IMR-90 (cell line): ENCODE results near the gene CLEC4G. TPM values are rescaled to one million over a fixed set of nuclear protein-coding genes. Genes with fewer than 3 reads are reported as not detected.

Experiments
- ATAC-seq: fragments of 200-7000 bp; cut with Tn5 transposase; 2 replicates; pipeline ENCODE4 v1.9.1; 2020; ENCODE audit warnings: low read depth, mild to moderate bottlenecking, moderate library complexity
- BruUV-seq: library from RNA; stranded (reverse); fragments of 400-500 nt; replicated peaks from 2 replicates; lab custom pipeline; 2021; lab: Mats Ljungman, UMichigan
- CTCF ChIA-PET: fragments of 300-600 bp; formaldehyde crosslinking; extraction: SDS; loops from one replicate; lab custom pipeline; 2021; ENCODE audit warnings: antibody characterized with exemption; lab: Yijun Ruan, JAX
- POLR2A ChIA-PET: fragments of 300-600 bp; sonication (Branson Sonifier 250); formaldehyde crosslinking; loops from one replicate; lab custom pipeline; 2022; ENCODE audit warnings: antibody characterized with exemption; ENCODE audit not compliant: unreplicated experiment; lab: Charles Lee
- DNase-seq: peaks from one replicate; pipeline ENCODE4 v3.0.0; 2013
- H2AFZ ChIP-seq: replicated peaks from 2 replicates; pipeline ENCODE3; 2013; ENCODE audit warnings: low read length, mild to moderate bottlenecking; ENCODE audit not compliant: poor library complexity
- H2AK5ac ChIP-seq: 2 replicates; pipeline ENCODE4 v1.6.1; 2013; ENCODE audit warnings: low read depth, low read length, inconsistent platforms
- H2AK9ac ChIP-seq: replicated peaks from 2 replicates; pipeline ENCODE3; 2013; ENCODE audit warnings: mild to moderate bottlenecking, low read depth, low read length, moderate library complexity; ENCODE audit not compliant: poor library complexity
- H2BK120ac ChIP-seq: 2 replicates; pipeline ENCODE4 v1.6.1; 2013; ENCODE audit warnings: low read depth, low read length, inconsistent platforms
- H2BK15ac ChIP-seq: 3 replicates; pipeline ENCODE4 v1.6.1; 2013; ENCODE audit warnings: low read depth, low read length, inconsistent platforms
- H2BK20ac ChIP-seq: 2 replicates; pipeline ENCODE4 v1.6.1; 2013; ENCODE audit warnings: low read depth, mild to moderate bottlenecking, inconsistent platforms, low read length, moderate library complexity
- H2BK5ac ChIP-seq: 2 replicates; pipeline ENCODE4 v1.6.1; 2013; ENCODE audit warnings: mild to moderate bottlenecking, low read depth, low read length, inconsistent platforms; ENCODE audit not compliant: poor library complexity, severe bottlenecking
- H3K14ac ChIP-seq: replicated peaks from 2 replicates; pipeline ENCODE4 v1.6.1; 2013; ENCODE audit warnings: low read depth, low read length, inconsistent platforms
- H3K18ac ChIP-seq: 2 replicates; pipeline ENCODE4 v1.6.1; 2013; ENCODE audit warnings: low read depth, low read length, control low read depth
- H3K23ac ChIP-seq: 2 replicates; pipeline ENCODE4 v1.6.1; 2013; ENCODE audit warnings: low read depth, low read length, inconsistent platforms
- H3K27ac ChIP-seq: 2 replicates; pipeline ENCODE4 v1.5.1; 2013; ENCODE audit warnings: mild to moderate bottlenecking, control low read depth, low read length; ENCODE audit not compliant: insufficient read depth
- H3K27me3 ChIP-seq: 2 replicates; pipeline ENCODE4 v1.6.1; 2013; ENCODE audit warnings: low read length; ENCODE audit not compliant: control insufficient read depth, insufficient read depth
- H3K36me3 ChIP-seq: 2 replicates; pipeline ENCODE4 v1.6.1; 2013; ENCODE audit warnings: low read length, mixed read lengths; ENCODE audit not compliant: control insufficient read depth, insufficient read depth
- H3K4ac ChIP-seq: 2 replicates; pipeline ENCODE4 v1.6.1; 2013; ENCODE audit warnings: low read depth, low read length, inconsistent platforms
- H3K4me1 ChIP-seq: 2 replicates; pipeline ENCODE4 v1.6.1; 2013; ENCODE audit warnings: low read length, mixed read lengths; ENCODE audit not compliant: control insufficient read depth, insufficient read depth
- H3K4me2 ChIP-seq: 2 replicates; pipeline ENCODE4 v1.6.1; 2013; ENCODE audit warnings: low read depth, mild to moderate bottlenecking, control low read depth, low read length, moderate library complexity
- H3K4me3 ChIP-seq: 2 replicates; pipeline ENCODE4 v1.5.1; 2013; ENCODE audit warnings: low read depth, mild to moderate bottlenecking, control low read depth, low read length, moderate library complexity; ENCODE audit not compliant: insufficient read depth
- H3K56ac ChIP-seq: 2 replicates; pipeline ENCODE4 v1.6.1; 2013; ENCODE audit warnings: low read length, inconsistent platforms; ENCODE audit not compliant: insufficient read depth; ENCODE audit errors: extremely low read depth
- H3K79me1 ChIP-seq, 2 experiments: 2 replicates each; pipeline ENCODE4 v1.6.1; 2013; ENCODE audit warnings: low read length in 2 of 2, inconsistent platforms in 1 of 2, low read depth in 1 of 2
- H3K9ac ChIP-seq: 2 replicates; pipeline ENCODE4 v1.6.1; 2013; ENCODE audit warnings: low read depth, low read length, control low read depth
- H3K9me1 ChIP-seq: 2 replicates; pipeline ENCODE4 v1.6.1; 2013; ENCODE audit warnings: low read length, inconsistent platforms; ENCODE audit not compliant: insufficient read depth
- H3K9me3 ChIP-seq: 2 replicates; pipeline ENCODE4 v1.6.1; 2013; ENCODE audit warnings: low read length; ENCODE audit not compliant: control insufficient read depth, insufficient read depth
- H4K20me1 ChIP-seq: 2 replicates; pipeline ENCODE4 v1.6.1; 2013; ENCODE audit warnings: low read length, inconsistent platforms; ENCODE audit not compliant: insufficient read depth
- H4K5ac ChIP-seq: 2 replicates; pipeline ENCODE4 v1.6.1; 2013; ENCODE audit warnings: mild to moderate bottlenecking, low read depth, low read length, control low read depth
- H4K8ac ChIP-seq, 2 experiments: 2 replicates each; pipeline ENCODE4 v1.6.1; 2013; ENCODE audit warnings: low read depth in 2 of 2, low read length in 2 of 2, control low read depth in 1 of 2, inconsistent platforms in 1 of 2
- H4K91ac ChIP-seq: 2 replicates; pipeline ENCODE4 v1.6.1; 2013; ENCODE audit warnings: low read depth, low read length, inconsistent platforms; ENCODE audit not compliant: insufficient read depth
- BHLHE40 ChIP-seq: fragments of 150-350 bp; IDR thresholded peaks from 2 replicates; pipeline ENCODE4 v1.6.1; 2016; ENCODE audit warnings: mild to moderate bottlenecking, low read depth, low read length
- CHD1 ChIP-seq: IDR thresholded peaks from 2 replicates; pipeline ENCODE4 v1.6.1; 2012; ENCODE audit warnings: low read depth, low read length, improper control_type of control experiment
- ELK1 ChIP-seq: fragments of 150-350 bp; IDR thresholded peaks from 2 replicates; pipeline ENCODE4 v1.6.1; 2016; ENCODE audit warnings: low read depth, mild to moderate bottlenecking, low read length, moderate library complexity, borderline replicate concordance
- FOS ChIP-seq: fragments of 150-350 bp; IDR thresholded peaks from 2 replicates; pipeline ENCODE4 v1.6.1; 2016; ENCODE audit warnings: low read depth, low read length
- MAFK ChIP-seq: IDR thresholded peaks from 2 replicates; pipeline ENCODE4 v1.6.1; 2012; ENCODE audit warnings: low read depth, low read length, improper control_type of control experiment
- MAZ ChIP-seq: IDR thresholded peaks from 2 replicates; pipeline ENCODE4 v1.6.1; 2012; ENCODE audit warnings: low read depth, mild to moderate bottlenecking, low read length, improper control_type of control experiment, moderate library complexity, borderline replicate concordance
- MXI1 ChIP-seq: IDR thresholded peaks from 2 replicates; pipeline ENCODE4 v1.6.1; 2012; ENCODE audit warnings: low read depth, mild to moderate bottlenecking, low read length, moderate library complexity, borderline replicate concordance
- NFE2L2 ChIP-seq: fragments of 150-350 bp; IDR thresholded peaks from 2 replicates; pipeline ENCODE4 v1.6.1; 2016; ENCODE audit warnings: low read depth, mild to moderate bottlenecking, low read length
- POLR2A ChIP-seq: IDR thresholded peaks from 2 replicates; pipeline ENCODE4 v1.6.1; 2012; ENCODE audit warnings: mild to moderate bottlenecking, low read depth, low read length
- RAD21 ChIP-seq: IDR thresholded peaks from 2 replicates; pipeline ENCODE4 v1.6.1; 2012; ENCODE audit warnings: low read length, improper control_type of control experiment
- RCOR1 ChIP-seq: IDR thresholded peaks from 2 replicates; pipeline ENCODE4 v1.6.1; 2012; ENCODE audit warnings: mild to moderate bottlenecking, low read length, improper control_type of control experiment; ENCODE audit not compliant: insufficient replicate concordance
- RFX5 ChIP-seq: IDR thresholded peaks from 2 replicates; pipeline ENCODE4 v1.8.0; 2012; ENCODE audit warnings: low read depth, mild to moderate bottlenecking, low read length, moderate library complexity
- SMC3 ChIP-seq: fragments of 150-350 bp; IDR thresholded peaks from 2 replicates; pipeline ENCODE4 v1.6.1; 2016; ENCODE audit warnings: low read depth, mild to moderate bottlenecking, antibody characterized with exemption, low read length, moderate library complexity
- USF2 ChIP-seq: fragments of 150-350 bp; IDR thresholded peaks from 2 replicates; pipeline ENCODE4 v1.6.1; 2017; ENCODE audit warnings: mild to moderate bottlenecking, antibody characterized with exemption, low read length, low read depth
- WGBS, 2 experiments: methylation state at CpG; one replicate each; pipeline versions ENCODE4 v1.1.5 to v1.1.7; 2013; ENCODE audit warnings: missing lambda C conversion rate in 2 of 2; ENCODE audit not compliant: insufficient read length in 1 of 2; ENCODE audit errors: extremely low coverage in 2 of 2; 5-methylcytosine and 5-hydroxymethylcytosine counted together
- dilution Hi-C: fragments of 300-500 bp; cut with HindIII; formaldehyde crosslinking; loops from one replicate; pipeline ENCODE4 v1.14.3; 2018; ENCODE audit warnings: low sequenced_read_pairs; ENCODE audit not compliant: unreplicated experiment
- in situ Hi-C: fragments of 300-500 bp; cut with MboI; formaldehyde crosslinking; loops from 3 replicates; pipeline ENCODE4 v1.14.3; 2019; ENCODE audit warnings: low sequenced_read_pairs, inconsistent platforms, mixed read lengths
- intact Hi-C: fragments of 100-400 bp; cut with micrococcal nuclease; formaldehyde crosslinking; loops from 2 replicates; pipeline ENCODE4 v1.10.0; 2022
- polyA plus RNA-seq, 3 experiments: library from polyadenylated mRNA; depleted of rRNA; stranded (reverse); fragments of >200 nt; gene quantifications; 2 replicates each; pipeline ENCODE4 v1.2.3, GENCODE V29; 2012; ENCODE audit warnings: low replicate concordance in 1 of 3
- total RNA-seq: library from RNA; depleted of rRNA; stranded (reverse); fragments of >200 nt; gene quantifications from 2 replicates; pipeline ENCODE4 v1.2.3, GENCODE V29; 2012

CLEC4G gene
- total and polyA plus RNA-seq, 2 of the 4 experiments (the other 2 are of a cell fraction): not detected

GRCh38 chr19:7738023-7738422, 6.1 kb upstream of the CLEC4G start:
- no peaks in the 10 kb centered on the region for H4K20me1 ChIP-seq
- ATAC-seq (no peak), DNase-seq (no peak)
- H3K4me2 ChIP-seq: no peak overlapping the region
- no peak overlapping the region for H3K4me3 ChIP-seq
- no peak for TF ChIP-seq MAFK
- no peak for TF ChIP-seq NFE2L2
- no peak for TF ChIP-seq SMC3
- TF ChIP-seq MXI1: no peak
- TF ChIP-seq POLR2A: no peak
- TF ChIP-seq RFX5: no peak
- TF ChIP-seq RCOR1: no peak
- TF ChIP-seq CHD1: no peak
- no peak for TF ChIP-seq MAZ
- no peak for TF ChIP-seq BHLHE40
- no peak for TF ChIP-seq ELK1
- no peak for TF ChIP-seq FOS
- no peak for TF ChIP-seq RAD21
- TF ChIP-seq USF2: no peak
- ChIA-PET CTCF (no interaction called here), POLR2A (no interaction called here)
- WGBS, 2 experiments: 86% methylated on average over 5 of the region's 7 CpGs; no CpG with 5 or more reads in 1 of the 2 experiments
- intact Hi-C loops (no loop called here), in situ Hi-C loops (no loop called here), dilution Hi-C loops (no loop called here)
- H2BK15ac ChIP-seq: no peak overlapping the region
- no peak overlapping the region for H3K4ac ChIP-seq
- H3K27me3 ChIP-seq: peaks cover 14% of the 10 kb centered on the region
- H2BK120ac ChIP-seq: no peak overlapping the region
- H3K14ac ChIP-seq: no peak overlapping the region
- no peak overlapping the region for H3K56ac ChIP-seq
- H3K27ac ChIP-seq: no peak overlapping the region
- H3K18ac ChIP-seq: no peak overlapping the region
- no peaks in the 10 kb centered on the region for H3K9me1 ChIP-seq
- H2BK5ac ChIP-seq: no peak overlapping the region
- H4K8ac ChIP-seq: no peak overlapping the region
- H2AK5ac ChIP-seq: no peak overlapping the region
- H4K91ac ChIP-seq: no peak overlapping the region
- no peak overlapping the region for H2AFZ ChIP-seq
- H2BK20ac ChIP-seq: no peak overlapping the region
- H3K9ac ChIP-seq: no peak overlapping the region
- H3K4me1 ChIP-seq: no peaks in the 10 kb centered on the region
- BruUV-seq: no TSS peak
- no peak overlapping the region for H2AK9ac ChIP-seq
- H4K5ac ChIP-seq: no peak overlapping the region
- H3K36me3 ChIP-seq: no peaks in the 10 kb centered on the region
- H3K79me1 ChIP-seq: no peaks in the 10 kb centered on the region
- H3K9me3 ChIP-seq: no peaks in the 10 kb centered on the region
- H3K23ac ChIP-seq: no peak overlapping the region
